B cell (primary cell): ENCODE results near the gene DNASE1L3.

Experiments used
- EZH2 ChIP-seq: IDR thresholded peaks from 2 replicates; pipeline ENCODE4 v1.6.1; 2012; ENCODE audit warnings: borderline replicate concordance, low read depth, mild to moderate bottlenecking, moderate library complexity, low read length; ENCODE audit not compliant: insufficient read depth, poor library complexity, severe bottlenecking
- TF ChIP-seq, protein P1 (sequence below): fragments of 200-600 bp; IDR thresholded peaks from one replicate; pipeline ENCODE4 v1.8.0; 2022; ENCODE audit warnings: antibody characterized with exemption, mild to moderate bottlenecking

DNA sequence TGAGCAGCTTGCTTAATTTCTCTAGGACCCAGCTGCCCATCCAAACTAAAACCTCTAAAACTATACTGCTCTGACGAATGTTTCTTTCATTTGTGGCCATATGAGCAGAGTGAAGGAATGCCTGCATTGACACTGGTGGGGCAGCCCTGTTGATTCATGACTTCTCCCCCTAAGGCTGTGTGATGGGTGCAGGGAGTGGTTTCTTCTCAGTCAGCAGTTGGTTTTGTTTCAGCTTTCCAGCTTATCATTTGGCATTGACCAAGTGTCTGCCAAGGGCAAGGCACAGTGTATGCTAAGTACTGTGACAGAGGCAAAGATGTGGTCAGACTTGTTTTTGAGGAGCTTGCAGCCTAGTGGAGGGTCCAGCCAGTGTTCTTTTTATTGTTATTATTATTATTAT lies 31.6 kb upstream of the DNASE1L3 start:
- TF ChIP-seq, protein P1, sequence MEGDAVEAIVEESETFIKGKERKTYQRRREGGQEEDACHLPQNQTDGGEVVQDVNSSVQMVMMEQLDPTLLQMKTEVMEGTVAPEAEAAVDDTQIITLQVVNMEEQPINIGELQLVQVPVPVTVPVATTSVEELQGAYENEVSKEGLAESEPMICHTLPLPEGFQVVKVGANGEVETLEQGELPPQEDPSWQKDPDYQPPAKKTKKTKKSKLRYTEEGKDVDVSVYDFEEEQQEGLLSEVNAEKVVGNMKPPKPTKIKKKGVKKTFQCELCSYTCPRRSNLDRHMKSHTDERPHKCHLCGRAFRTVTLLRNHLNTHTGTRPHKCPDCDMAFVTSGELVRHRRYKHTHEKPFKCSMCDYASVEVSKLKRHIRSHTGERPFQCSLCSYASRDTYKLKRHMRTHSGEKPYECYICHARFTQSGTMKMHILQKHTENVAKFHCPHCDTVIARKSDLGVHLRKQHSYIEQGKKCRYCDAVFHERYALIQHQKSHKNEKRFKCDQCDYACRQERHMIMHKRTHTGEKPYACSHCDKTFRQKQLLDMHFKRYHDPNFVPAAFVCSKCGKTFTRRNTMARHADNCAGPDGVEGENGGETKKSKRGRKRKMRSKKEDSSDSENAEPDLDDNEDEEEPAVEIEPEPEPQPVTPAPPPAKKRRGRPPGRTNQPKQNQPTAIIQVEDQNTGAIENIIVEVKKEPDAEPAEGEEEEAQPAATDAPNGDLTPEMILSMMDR: no peak
- no peak for TF ChIP-seq EZH2
